T-helper 1 cell treated with Interleukin-12 subunit alpha and Interleukin-12 subunit beta and Interleukin-4 antibody, amounts not matched to agents 30 ng/mL and 1 ng/mL, for 36 hours (primary cell): ENCODE measurements around the gene MYBPHL. TPM values are rescaled to one million over a fixed set of nuclear protein-coding genes. Genes with fewer than 3 reads are reported as not detected.

Experiments used
- total RNA-seq: library from RNA; stranded (reverse); gene quantifications from 2 replicates; pipeline ENCODE4 v1.2.3, GENCODE V29; 2022

The MYBPHL gene
- total RNA-seq, 1 donor from 2014 or later: not detected

Other genes with a start within 250 kb of the MYBPHL start
- gene TAF13, start 231.0 kb downstream of the MYBPHL start, total RNA-seq: 33.1 and 33.9 TPM in 2 replicates
- 32.7 and 34.6 TPM in 2 replicates for gene TMEM167B, start 216.2 kb downstream of the MYBPHL start, total RNA-seq
- 5.7 and 6.8 TPM in 2 replicates for gene ELAPOR1, start 192.9 kb downstream of the MYBPHL start, total RNA-seq
- 142 and 146 TPM in 2 replicates for gene SARS1, start 93.1 kb downstream of the MYBPHL start, total RNA-seq
- 4.2 and 4.4 TPM in 2 replicates for gene CELSR2, start 57.5 kb downstream of the MYBPHL start, total RNA-seq
- gene PSRC1, start 23.9 kb downstream of the MYBPHL start, total RNA-seq: 13.3 and 13.9 TPM in 2 replicates
- gene SORT1, start 90.9 kb upstream of the MYBPHL start, total RNA-seq: 6.2 and 7.7 TPM in 2 replicates
- gene PSMA5, start 119.4 kb upstream of the MYBPHL start, total RNA-seq: 211 and 216 TPM in 2 replicates
- not detected in 2 replicates for gene SYPL2, start 159.5 kb upstream of the MYBPHL start, total RNA-seq
- gene ATXN7L2, start 176.9 kb upstream of the MYBPHL start, total RNA-seq: 11.3 and 13.0 TPM in 2 replicates
- 22.5 and 24.1 TPM in 2 replicates for gene CYB561D1, start 187.1 kb upstream of the MYBPHL start, total RNA-seq
- 1.1 and 1.2 TPM in 2 replicates for gene AMIGO1, start 202.7 kb upstream of the MYBPHL start, total RNA-seq
- gene GPR61, start 232.9 kb upstream of the MYBPHL start, total RNA-seq: 0.15 TPM in 1 of 2 replicates, not detected in the other
- gene GNAI3, start 241.6 kb upstream of the MYBPHL start, total RNA-seq: 10.0 TPM in 2 replicates